Activated T-helper 2 cell treated with anti-CD3 and anti-CD28 coated beads, Interferon-gamma antibody, Interleukin-2, Interleukin-4, amounts not matched to agents 10 μg/mL and 5 μg/mL and 100 μg/mL, durations not matched to agents 14 hours and 24 hours and 36 hours (primary cell): ENCODE results near the gene HTRA3. TPM values are rescaled to one million over a fixed set of nuclear protein-coding genes. Genes with fewer than 3 reads are reported as not detected.

Experiments used
- DNase-seq: peaks from one replicate; pipeline ENCODE4 v3.0.0; 2021; ENCODE audit warnings: low spot score
- H3K27ac Mint-ChIP-seq: one replicate; pipeline ENCODE4 v1.8.0; 2021; ENCODE audit warnings: mixed read lengths
- H3K27me3 Mint-ChIP-seq: one replicate; pipeline ENCODE4 v1.8.0; 2021; ENCODE audit warnings: low read depth, mixed read lengths
- H3K36me3 Mint-ChIP-seq: one replicate; pipeline ENCODE4 v1.8.0; 2021; ENCODE audit warnings: low read depth, mixed read lengths
- H3K4me1 Mint-ChIP-seq: one replicate; pipeline ENCODE4 v1.8.0; 2021; ENCODE audit warnings: low read depth, mixed read lengths
- H3K4me3 Mint-ChIP-seq: one replicate; pipeline ENCODE4 v1.8.0; 2021; ENCODE audit warnings: low read depth, mild to moderate bottlenecking, moderate library complexity, mixed read lengths
- H3K9me3 Mint-ChIP-seq: one replicate; pipeline ENCODE4 v1.8.0; 2021; ENCODE audit warnings: mixed read lengths
- intact Hi-C: fragments of 100-400 bp; cut with micrococcal nuclease; formaldehyde crosslinking; loops from one replicate; pipeline ENCODE4 v1.15.1; 2023
- total RNA-seq: library from RNA; stranded (reverse); gene quantifications from 2 replicates; pipeline ENCODE4 v1.2.3, GENCODE V29; 2022

The HTRA3 gene
- total RNA-seq, 1 donor from 2014 or later = 0.23 TPM

- Mint-ChIP-seq H3K4me1 (no peaks in the 10 kb centered on the region), H3K36me3 (no peaks in the 10 kb centered on the region), H3K9me3 (no peaks in the 10 kb centered on the region), H3K27ac (no peak overlapping the region), H3K4me3 (no peak overlapping the region), H3K27me3 (no peaks in the 10 kb centered on the region)
- DNase-seq = no peak
- intact Hi-C loops = no loop called here
Measured at GRCh38 chr4:8278421-8279287, 9.1 kb downstream of the HTRA3 start.

- no peaks in the 10 kb centered on the region for H3K4me1 Mint-ChIP-seq
Measured at GRCh38 chr4:8279321-8280157, 10.0 kb downstream of the HTRA3 start.

GRCh38 chr4:8280158-8280875 is 10.8 kb downstream of the HTRA3 start:
- no peaks in the 10 kb centered on the region for H3K36me3 Mint-ChIP-seq
- H3K4me1 Mint-ChIP-seq = no peaks in the 10 kb centered on the region
- H3K9me3 Mint-ChIP-seq = no peaks in the 10 kb centered on the region
- intact Hi-C loops = no loop called here
- DNase-seq = no peak
- no peak overlapping the region for H3K27ac Mint-ChIP-seq
- no peak overlapping the region for H3K4me3 Mint-ChIP-seq
- no peaks in the 10 kb centered on the region for H3K27me3 Mint-ChIP-seq

More at GRCh38 chr4:8279321-8280157, 10.0 kb downstream of the HTRA3 start:
- intact Hi-C loops = no loop called here
- Mint-ChIP-seq H3K9me3 (no peaks in the 10 kb centered on the region), H3K27me3 (no peaks in the 10 kb centered on the region), H3K36me3 (no peaks in the 10 kb centered on the region), H3K4me3 (no peak overlapping the region), H3K27ac (no peak overlapping the region)
- DNase-seq = no peak

- Mint-ChIP-seq H3K4me3 (no peak overlapping the region), H3K4me1 (no peaks in the 10 kb centered on the region), H3K36me3 (no peaks in the 10 kb centered on the region), H3K9me3 (no peaks in the 10 kb centered on the region), H3K27ac (no peak overlapping the region), H3K27me3 (no peaks in the 10 kb centered on the region)
- no peak for DNase-seq
- intact Hi-C loops = no loop called here
Measured at GRCh38 chr4:8280876-8281440, 11.4 kb downstream of the HTRA3 start.

GRCh38 chr4:8281519-8282133 is 12.1 kb downstream of the HTRA3 start:
- no peak overlapping the region for H3K4me3 Mint-ChIP-seq
- H3K4me1 Mint-ChIP-seq = no peaks in the 10 kb centered on the region
- intact Hi-C loops = no loop called here
- H3K9me3 Mint-ChIP-seq = no peaks in the 10 kb centered on the region
- no peaks in the 10 kb centered on the region for H3K27me3 Mint-ChIP-seq
- H3K36me3 Mint-ChIP-seq = no peaks in the 10 kb centered on the region
- H3K27ac Mint-ChIP-seq = no peak overlapping the region
- no peak for DNase-seq

- DNase-seq = no peak
- Mint-ChIP-seq H3K4me3 (no peak overlapping the region), H3K36me3 (no peaks in the 10 kb centered on the region), H3K9me3 (no peaks in the 10 kb centered on the region), H3K27me3 (no peaks in the 10 kb centered on the region), H3K4me1 (no peaks in the 10 kb centered on the region), H3K27ac (no peak overlapping the region)
- intact Hi-C loops = no loop called here
Measured at GRCh38 chr4:8282134-8282641, 12.6 kb downstream of the HTRA3 start.

- no peaks in the 10 kb centered on the region for H3K36me3 Mint-ChIP-seq
- no peak overlapping the region for H3K4me3 Mint-ChIP-seq
- no peaks in the 10 kb centered on the region for H3K27me3 Mint-ChIP-seq
- H3K9me3 Mint-ChIP-seq = no peaks in the 10 kb centered on the region
- no peaks in the 10 kb centered on the region for H3K4me1 Mint-ChIP-seq
- no peak for DNase-seq
- intact Hi-C loops = no loop called here
- no peak overlapping the region for H3K27ac Mint-ChIP-seq
Measured at GRCh38 chr4:8282742-8283141, 13.2 kb downstream of the HTRA3 start.

GRCh38 chr4:8283161-8283560 is 13.6 kb downstream of the HTRA3 start:
- Mint-ChIP-seq H3K27ac (no peak overlapping the region), H3K27me3 (no peaks in the 10 kb centered on the region), H3K9me3 (no peaks in the 10 kb centered on the region), H3K4me1 (no peaks in the 10 kb centered on the region), H3K4me3 (no peak overlapping the region), H3K36me3 (no peaks in the 10 kb centered on the region)
- intact Hi-C loops = no loop called here
- no peak for DNase-seq

GRCh38 chr4:8283631-8284121 is 14.1 kb downstream of the HTRA3 start:
- Mint-ChIP-seq H3K4me1 (no peaks in the 10 kb centered on the region), H3K9me3 (no peaks in the 10 kb centered on the region), H3K27ac (no peak overlapping the region), H3K4me3 (no peak overlapping the region), H3K27me3 (no peaks in the 10 kb centered on the region), H3K36me3 (no peaks in the 10 kb centered on the region)
- no peak for DNase-seq
- intact Hi-C loops = no loop called here

GRCh38 chr4:8284391-8284790 is 14.8 kb downstream of the HTRA3 start:
- no peaks in the 10 kb centered on the region for H3K27me3 Mint-ChIP-seq
- H3K4me1 Mint-ChIP-seq = no peaks in the 10 kb centered on the region
- intact Hi-C loops = no loop called here
- H3K4me3 Mint-ChIP-seq = no peak overlapping the region
- DNase-seq = no peak
- H3K27ac Mint-ChIP-seq = no peak overlapping the region
- H3K36me3 Mint-ChIP-seq = no peaks in the 10 kb centered on the region
- H3K9me3 Mint-ChIP-seq = no peaks in the 10 kb centered on the region

GRCh38 chr4:8285143-8285975 is 15.8 kb downstream of the HTRA3 start:
- Mint-ChIP-seq H3K4me1 (no peaks in the 10 kb centered on the region), H3K27me3 (no peaks in the 10 kb centered on the region), H3K27ac (no peak overlapping the region), H3K36me3 (no peaks in the 10 kb centered on the region), H3K4me3 (no peak overlapping the region), H3K9me3 (no peaks in the 10 kb centered on the region)
- intact Hi-C loops = no loop called here
- no peak for DNase-seq
